ENCODE results near the gene HMCN2.
A peak's percentile ranks its signal among the peaks of the same experiment; 100 is the strongest.

The HMCN2 gene

GRCh38 chr9:130292106-130292505 is 26.5 kb downstream of the HMCN2 start:
- DNase-seq: no peak

DNA sequence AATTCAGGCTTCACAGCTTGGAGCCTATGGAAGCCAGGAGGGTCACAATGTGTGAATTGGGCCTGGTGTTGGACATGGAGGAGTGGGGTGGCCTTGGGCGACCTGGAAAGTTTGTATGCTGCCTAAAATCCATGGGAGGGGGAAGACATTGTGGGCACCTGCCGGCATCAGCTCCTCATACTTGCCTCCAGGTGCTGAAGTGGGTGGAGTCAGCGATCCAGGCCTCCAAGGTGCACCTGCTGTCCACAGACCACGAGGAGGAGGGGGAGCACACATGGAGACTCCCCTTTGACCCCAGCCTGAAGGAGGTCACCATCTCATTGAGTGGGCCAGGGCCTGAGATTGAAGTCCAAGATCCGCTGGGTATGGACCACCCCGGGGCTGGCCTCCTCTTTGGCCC is 29.1 kb downstream of the HMCN2 start:
- no peak for DNase-seq

GRCh38 chr9:130295431-130295830 is 29.9 kb downstream of the HMCN2 start:
- no peak for DNase-seq

- no peak for DNase-seq
Observed at GRCh38 chr9:130295945-130296782, 30.6 kb downstream of the HMCN2 start.

DNA sequence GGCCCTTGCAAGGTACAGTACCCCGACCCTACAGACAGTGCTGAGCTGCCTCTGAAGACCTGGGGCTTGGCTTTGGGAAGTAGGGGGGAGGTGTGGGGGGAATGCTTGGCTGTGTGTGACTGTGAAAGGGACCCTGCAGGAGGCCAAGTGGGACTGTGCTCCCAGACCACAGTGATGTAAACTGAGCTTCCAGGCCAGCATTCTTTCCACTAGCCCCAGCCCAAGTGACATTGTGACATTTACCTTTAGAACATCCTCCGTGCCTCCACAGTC is 31.2 kb downstream of the HMCN2 start:
- DNase-seq: no peak

GRCh38 chr9:130297371-130297770 is 31.8 kb downstream of the HMCN2 start:
- DNase-seq: no peak

DNA sequence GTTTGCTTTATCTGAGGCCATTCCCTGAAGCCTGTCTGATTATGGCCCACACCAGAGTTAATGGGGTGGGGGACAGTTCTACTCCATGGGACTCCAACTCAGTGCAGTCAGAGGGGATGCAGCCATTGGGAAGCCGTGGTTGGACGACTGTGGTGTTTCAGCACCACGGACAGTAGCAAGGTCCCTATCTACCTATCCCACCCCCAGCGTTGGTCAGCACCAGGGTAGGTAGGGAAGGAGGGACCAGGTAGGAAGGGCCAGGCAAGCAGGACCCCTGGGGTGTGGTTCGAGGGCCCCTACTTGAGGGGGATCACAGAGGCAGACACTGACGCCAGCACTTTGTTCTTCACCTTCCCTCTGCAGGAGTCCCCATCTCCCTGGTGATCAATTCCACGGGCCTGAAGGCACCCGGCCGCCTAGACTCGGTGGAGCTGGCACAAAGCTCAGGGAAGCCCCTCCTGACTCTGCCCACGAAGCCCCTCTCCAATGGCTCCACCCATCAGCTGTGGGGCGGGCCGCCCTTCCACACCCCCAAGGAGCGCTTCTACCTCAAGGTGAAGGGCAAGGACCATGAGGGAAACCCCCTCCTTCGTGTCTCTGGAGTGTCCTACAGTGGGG is 33.2 kb downstream of the HMCN2 start:
- DNase-seq: peak in 1 of 3 donors; percentile 20

DNA sequence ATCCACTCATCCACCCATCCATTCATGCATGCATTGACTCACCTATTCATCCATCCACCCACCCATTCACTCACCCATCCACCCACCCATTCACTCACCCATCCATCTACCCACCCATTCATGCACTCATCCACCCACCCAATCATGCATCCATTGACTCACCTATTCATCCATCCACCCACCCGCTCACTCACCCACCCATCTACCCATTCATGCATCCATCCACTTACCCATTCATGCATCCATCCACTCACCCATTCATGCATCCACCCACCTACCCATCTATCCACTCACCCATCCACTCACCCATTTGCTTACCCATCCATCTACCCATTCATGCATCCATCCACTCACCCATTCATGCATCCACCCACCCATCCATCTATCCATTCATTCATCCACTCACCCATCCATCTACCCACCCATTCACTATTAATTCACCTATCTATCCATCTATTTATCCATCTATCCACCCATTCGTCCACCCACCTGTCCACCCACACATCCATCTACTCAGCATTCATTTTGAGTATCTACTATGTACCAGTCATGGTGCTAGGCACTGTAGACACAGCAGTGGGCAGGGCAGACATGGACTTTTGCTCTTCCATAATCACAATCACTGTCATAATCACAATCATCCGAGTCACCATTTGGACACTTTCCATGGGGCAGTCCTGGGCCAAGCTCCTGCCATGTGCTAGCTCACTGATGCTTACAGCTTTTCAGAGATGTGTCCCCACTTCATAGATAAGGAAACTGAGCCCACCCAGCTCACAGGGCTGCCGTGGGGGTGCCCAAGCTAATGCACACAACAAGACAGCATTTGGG is 34.4 kb downstream of the HMCN2 start:
- peak; percentile 13 to 41 (median 28) for DNase-seq

GRCh38 chr9:130300739-130301138 is 35.2 kb downstream of the HMCN2 start:
- DNase-seq: no peak

DNA sequence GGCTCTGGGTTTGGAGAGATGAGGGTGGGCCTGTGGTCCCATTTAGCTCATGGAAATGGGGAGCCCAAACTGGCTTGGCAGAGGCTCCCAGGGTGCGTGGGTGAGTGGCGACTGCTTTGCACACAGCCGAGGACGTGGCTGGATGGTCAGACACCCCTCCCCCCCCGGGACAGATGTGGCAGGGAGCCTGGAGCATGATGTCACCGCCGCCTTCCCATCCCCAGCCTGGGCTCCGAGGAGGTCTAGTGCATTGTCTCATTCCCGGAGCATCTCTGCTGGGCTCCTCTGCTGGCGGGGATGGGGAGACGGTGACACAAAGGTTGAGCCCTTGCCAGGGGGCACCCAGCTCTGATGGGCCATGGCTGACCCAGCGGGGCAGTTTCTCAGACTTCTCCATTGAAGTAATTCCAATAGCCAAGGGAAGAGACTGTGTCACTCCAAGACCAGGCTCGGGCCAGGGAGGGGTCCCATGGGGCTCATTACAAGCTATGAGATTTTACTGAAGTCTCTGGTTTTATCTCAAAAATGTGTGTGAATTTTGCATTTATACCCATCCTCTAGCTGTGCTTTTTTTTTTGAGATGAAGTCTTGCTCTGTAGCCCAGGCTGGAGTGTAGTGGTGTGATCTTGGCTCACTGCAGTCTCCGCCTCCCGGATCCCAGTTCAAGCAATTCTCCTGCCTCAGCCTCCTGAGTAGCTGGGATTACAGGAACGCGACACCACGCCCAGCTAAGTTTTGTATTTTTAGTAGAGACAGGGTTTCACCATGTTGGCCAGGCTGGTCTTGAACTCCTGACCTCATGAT is 36.1 kb downstream of the HMCN2 start:
- no peak for DNase-seq

- DNase-seq: no peak
Observed at GRCh38 chr9:130302785-130303612, 37.4 kb downstream of the HMCN2 start.

DNA sequence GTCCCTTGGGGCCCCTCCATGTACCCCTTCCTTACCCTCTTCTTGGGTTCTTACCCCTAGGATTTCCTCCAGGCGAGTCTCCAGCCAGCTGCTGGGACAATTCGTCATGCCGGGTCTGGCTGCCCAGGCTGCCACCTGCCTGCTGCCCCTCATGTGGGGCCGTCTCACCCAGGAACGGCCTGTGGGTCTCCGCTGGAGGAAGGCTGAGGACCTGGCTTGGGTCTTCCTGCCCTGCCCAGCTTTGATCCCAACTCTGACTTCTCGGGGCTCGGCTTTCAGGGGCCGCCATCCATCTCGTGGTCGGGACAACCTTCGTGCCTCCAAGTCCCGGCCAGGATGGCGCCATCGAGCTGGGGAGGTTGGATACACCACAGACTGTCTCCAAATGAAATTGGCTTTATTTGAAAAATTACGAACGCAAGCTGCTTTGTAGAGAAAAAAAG is 38.1 kb downstream of the HMCN2 start:
- no peak for DNase-seq

- DNase-seq: no peak
Observed at GRCh38 chr9:130304116-130304515, 38.6 kb downstream of the HMCN2 start.

- DNase-seq: no peak
Observed at GRCh38 chr9:130304643-130305042, 39.1 kb downstream of the HMCN2 start.

DNA sequence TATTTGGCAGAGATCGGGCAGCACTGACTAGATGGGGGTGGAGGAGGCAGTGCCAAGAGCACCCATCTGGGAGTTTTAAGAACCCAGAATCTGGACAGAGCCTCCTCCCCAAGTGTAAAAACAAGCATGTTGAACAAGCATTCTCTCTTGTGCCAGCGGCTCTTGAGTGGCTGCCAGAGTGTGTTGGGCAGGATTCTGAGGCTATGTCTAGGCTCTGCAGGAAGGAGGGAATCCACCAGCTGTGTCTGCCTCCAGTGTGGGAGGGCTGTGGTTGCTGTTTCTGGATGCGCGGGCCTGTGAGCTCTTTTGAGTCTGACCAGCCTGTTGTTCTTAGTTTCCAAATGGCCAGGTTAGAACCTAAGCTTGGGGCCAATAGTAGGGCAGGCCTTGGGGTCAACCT is 39.8 kb downstream of the HMCN2 start:
- DNase-seq: no peak

- no peak for DNase-seq
Observed at GRCh38 chr9:130306823-130307666, 41.5 kb downstream of the HMCN2 start.

- no peak for DNase-seq
Observed at GRCh38 chr9:130307667-130307943, 42.0 kb downstream of the HMCN2 start.

DNA sequence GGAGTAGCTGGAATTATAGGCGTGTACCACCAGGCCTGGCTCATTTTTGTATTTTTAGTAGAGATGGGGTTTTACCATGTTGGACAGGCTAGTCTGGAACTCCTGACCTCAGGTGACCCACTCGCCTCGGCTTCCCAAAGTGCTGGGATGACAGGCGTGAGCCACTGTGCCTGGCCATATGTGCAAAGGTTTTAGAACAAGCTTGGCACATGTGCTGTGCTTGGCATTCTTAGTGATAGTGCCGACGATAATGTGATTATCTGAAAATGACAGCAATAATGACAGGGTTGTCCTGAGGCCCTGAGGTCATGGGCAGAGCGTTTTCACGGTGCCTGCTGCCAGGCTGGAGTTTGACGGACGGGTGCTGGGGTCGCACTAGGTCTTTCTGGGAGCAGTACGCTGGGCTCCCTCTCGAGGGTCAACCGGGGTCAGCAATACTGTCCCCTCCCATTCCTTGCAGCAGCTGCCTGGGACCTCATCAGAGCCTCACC is 42.6 kb downstream of the HMCN2 start:
- no peak for DNase-seq

DNA sequence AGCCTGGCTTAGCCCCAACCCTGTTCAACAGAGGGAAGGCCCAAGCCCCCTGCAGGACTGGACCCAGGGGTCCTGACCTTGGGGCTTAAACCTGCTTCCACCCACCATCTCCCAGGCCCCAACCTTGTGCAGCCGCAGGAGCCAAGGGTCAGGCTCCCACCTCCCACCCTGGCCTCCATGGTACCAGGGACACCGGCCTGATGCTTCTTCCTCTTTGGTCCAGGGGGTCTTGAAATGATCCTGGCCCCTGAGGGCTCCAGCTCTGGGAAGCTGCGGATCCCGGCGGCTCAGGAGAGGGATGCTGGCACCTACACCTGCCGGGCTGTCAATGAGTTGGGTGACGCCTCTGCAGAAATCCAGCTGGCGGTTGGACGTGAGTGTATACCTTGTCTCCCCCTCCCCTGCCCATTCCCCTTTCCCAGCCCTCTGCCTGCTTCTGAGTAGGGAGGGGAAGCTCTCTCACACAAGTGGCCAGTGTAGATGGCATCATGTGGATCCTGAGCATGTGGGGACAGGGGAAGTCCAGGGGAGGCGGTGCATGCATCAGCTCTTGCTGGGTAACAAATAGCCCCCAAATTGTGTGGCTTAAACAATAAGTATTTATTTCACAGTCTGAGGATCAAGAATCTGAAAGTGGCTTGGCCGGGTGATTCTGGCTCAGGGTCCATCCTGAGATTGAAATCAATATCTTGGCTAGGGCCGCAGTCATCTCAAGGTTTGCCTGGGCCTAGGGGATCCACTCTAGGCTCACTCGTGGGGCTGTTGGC is 44.3 kb downstream of the HMCN2 start:
- no peak for DNase-seq

- DNase-seq: no peak
Observed at GRCh38 chr9:130310456-130310855, 44.9 kb downstream of the HMCN2 start.
